SHP77 (cell line): ENCODE results near the gene NMT1.
"Not testable (repeated sequence)": the region's sequence is repeated elsewhere in the genome, so short reads cannot be mapped to it uniquely, and the experiment has no call there.

ENCODE experiments used
- DNase-seq, 2 experiments: peaks; one replicate each; lab custom pipeline; 2025; lab: John Stamatoyannopoulos, UW

The NMT1 gene

DNA sequence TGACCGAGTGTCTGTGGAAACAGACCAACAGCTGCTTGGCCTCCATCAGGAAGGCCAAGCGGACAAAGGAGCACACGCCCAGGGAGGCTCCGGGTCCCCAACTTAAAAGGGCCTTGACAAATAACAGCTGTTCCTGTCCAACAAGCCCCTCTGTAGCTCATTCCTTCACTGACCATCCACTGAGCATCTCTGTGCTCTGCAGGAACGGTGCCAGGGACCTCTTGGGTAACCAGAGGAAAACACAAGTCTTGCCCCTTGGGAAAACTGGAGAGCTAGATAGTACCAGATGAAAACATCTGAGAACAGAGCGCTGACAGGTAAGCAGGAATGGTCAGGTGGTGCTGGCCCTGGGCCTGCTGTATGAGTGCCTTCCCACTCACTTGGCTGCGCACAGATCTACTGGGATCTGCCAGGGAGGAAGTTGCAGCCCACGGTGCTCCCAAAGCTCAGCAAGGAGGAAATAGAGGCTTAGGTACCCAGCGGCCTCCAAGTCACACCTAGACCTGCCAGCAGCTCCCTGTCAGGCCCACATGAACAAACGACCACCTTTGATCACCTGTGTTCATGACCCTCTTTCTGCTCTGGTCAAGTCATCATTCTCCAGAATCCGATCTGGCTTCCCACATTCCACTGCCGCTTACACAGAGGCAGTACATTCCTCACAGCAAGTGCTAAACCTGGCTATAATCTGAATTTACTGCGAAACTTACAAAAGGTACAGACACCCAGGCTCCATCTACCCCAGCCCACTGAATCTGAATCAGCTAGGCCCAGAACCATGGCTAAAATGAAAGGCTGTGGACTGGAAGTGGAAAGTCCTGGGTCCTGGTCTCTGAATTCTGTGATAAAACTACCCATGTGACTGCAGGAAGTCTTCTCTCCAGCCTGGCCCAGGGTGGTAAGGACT is 22.1 kb upstream of the NMT1 start:
- DNase-seq, result no peak

DNA sequence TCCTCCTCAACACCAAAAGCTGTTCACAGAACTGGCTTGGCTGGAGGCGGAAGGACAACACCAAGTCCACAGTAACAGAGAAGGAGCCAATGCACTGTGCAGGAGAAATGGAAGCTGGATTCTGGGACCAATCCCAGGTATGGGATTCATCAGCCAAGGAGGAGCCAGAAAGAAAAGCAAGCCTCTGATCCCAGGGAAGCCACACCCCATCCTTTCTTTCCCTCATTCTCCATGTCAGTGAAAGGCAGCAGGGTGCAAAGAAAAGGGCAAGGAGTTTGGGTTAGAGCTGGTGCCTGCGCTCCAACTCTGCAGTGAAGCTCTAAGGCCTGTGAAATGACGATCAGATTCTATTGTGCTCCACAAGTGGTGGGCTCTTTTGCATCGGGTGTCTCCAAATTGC is 20.7 kb upstream of the NMT1 start:
- no peak for DNase-seq

DNA sequence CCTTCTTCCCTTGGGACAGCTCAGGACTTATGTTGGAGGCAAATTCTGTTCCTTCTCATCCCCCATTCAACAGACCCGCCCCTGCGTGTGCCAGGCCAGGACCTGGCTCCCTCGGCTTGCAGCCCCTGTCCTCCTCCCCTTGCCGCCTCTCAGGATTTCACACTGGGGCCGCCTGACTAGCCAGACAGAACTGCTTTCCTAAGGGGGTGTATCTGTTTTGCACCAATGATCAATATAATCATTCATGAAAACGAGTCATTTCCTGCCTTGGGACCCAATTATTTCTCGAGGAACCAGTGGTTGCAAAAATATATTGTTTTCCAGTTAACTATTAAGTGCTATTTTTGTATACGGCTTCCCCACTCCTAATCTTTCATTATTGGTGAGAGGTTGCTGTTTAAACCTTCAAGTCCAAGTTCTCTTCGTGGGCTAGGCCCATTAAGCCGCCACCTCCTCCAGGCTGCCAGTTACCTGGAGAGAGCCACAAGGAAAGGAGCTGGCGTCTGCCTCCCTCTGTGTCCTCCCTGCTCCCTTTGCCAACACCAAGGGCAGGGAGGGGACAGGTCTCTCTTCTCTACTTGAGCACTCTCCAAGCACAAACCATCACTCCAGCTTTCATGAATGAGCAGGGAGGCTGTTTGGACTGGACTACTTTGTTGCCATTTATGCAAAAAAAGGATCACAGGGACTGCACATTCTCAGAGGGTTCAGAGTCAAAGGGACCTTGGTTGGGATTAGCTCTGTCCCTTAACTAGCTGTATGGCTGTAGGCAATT is 18.6 kb upstream of the NMT1 start:
- DNase-seq, result no peak

DNA sequence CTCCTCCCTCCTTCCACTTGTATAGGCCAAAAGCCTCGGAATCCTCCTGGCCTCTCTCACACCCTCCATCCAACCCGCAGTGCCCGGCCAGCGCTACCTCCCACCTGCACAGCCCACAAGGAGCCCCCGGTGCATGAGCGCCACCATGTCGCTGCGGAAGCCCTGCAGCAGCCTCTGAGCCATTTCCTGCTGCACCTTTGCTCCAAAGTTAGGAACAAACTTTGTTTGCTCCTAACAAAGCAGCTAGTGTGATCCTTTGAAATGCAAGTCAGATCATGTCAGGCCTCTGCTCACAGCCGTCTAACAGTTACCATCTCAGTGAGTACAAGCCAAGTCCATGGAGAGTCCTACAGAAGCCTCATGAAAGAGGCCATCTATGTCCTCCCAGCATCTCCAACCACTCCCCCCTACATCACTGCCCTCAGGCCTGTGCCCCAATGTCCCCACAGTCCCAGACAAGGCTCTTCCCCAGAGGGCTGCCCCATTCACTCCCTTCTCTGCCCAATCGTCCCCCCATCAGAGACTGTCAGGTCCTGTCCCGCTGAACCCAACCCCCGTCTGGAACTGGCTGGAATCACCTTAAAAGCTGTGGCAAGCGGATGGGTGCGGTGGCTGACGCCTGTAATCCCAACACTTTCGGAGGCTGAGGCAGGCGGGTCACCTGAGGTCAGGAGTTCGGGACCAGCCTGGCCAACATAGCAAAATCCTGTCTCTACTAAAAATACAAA is 17.1 kb upstream of the NMT1 start:
- no peak for DNase-seq

DNA sequence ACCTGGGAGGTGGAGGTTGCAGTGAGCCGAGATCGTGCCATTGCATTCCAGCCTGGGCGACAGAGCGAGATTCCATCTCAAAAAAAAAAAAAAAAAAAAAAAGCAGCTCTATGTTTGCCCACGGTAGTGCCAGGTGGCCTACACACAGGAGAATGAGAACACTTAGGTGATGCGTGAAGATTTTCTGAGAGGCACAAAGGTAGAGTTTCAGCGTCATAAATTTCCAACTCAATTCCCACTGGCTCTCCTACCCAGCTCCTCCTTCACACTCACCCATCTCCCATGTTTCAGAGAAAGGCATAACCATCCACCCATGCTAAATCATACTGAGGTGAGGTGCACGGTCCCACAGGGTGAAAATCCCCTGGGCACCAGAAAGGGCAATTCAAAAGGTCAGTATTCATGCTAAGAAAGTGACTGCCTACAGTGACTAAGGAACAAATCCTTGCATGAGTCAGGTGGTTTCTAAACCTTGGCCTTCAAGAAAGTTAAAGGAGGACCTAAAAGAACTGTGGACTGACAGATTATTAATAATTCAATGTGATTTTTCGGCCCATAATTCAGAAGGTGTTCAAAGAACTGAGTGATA is 14.5 kb upstream of the NMT1 start:
- DNase-seq, result no peak

DNA sequence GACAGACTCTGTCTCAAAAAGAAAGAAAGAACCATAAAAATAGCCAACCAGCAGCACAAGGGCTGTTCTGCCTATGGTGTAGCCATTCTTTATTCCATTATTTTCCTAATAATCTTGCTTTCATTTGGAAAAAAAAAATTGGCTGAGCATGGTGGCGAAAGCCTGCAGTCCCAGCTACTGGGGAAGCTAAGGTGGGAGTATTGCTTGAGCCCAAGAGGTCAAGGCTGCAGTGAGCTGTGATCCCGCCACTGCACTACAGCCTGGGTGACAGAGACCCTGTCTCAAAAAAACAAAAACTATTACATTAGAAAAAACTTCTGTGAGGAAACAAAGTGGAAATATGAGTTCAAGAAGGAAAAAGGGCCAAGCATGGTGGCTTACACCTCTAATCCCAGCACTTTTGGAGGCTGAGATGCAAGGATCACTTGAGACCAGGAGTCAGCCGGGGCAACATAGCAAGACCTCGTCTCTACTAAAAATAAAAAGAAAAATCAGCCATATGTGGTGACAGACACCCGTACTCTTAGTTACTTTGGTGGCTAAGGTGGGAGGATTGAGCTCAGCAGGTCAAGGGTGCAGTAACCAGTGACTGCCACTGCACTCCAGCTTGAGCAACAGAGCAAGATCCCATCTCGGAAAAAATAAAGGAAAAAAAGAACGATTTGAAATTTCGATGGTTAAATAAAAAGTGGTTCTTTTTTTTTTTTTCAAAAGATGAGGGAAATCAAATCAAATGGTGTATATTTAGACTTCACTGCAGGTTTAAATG is 12.1 kb upstream of the NMT1 start:
- DNase-seq, result no peak

DNA sequence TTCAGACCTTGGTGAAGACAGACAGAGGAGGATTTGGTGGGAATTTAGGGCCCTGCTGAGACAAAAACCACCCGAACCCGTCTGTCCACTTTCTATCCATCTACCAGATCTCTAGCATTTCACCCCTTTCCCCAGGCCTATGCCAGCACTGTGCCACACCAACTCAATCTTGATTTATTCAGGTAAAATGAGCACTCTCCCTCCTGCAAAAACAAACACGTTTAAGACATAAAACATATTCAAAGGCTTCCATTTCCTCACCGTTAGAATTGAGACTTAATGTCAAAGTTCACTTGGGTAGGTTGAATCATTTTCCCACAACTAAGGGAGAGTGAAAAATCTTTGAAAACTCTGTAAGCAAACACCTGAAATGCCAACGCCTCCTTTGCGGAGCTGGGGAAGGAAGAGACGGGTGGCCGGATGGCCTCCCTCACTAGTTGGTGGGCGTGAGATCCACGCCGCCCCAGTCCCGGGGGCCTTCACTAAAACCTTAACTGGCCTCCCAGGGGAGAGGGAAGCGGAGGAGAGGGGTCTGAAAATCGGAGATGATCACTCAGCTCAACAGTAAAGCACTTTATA is 10.5 kb upstream of the NMT1 start:
- peak in 1 of 2 experiments; percentile 10 for DNase-seq

DNA sequence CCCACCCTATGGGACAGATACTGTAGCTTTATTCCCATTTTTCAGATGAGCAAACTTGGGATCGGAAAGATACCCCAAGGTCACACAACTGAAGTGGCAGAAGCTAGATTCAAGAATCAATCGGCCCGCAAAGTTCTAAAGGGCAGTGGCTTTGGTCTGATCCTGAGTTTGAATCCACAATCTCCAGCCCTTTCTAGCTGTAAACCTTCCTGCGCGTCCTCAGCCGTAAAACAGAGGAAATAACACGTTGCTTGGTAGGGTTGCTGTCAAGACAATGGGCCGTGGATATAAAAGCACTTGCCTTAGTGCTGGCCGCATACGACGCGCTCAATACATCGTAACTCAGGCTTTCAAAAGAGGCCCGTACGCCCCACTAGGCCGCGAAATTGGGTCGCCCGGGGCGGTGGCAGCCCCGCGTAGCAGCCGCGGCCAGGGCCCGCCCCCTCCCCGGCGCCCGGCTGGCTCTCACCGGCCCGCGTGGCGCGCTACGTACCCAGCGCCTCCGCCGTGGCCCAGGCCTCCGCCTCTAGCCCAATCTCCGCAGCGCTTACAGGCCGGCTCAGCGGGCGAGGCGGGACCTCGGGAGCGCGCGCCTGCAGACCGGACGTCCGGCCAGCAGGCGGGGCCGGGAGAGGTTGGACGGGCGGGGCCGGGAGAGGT is 9.9 kb upstream of the NMT1 start, which contains the start of gene DCAKD:
DCAKD (minus strand) TSS at position 573 of the 660 bp plus-strand sequence. CDS start 16,747 bp downstream, outside the sequence.
- DNase-seq, result peak; percentile 86 to 96

DNA sequence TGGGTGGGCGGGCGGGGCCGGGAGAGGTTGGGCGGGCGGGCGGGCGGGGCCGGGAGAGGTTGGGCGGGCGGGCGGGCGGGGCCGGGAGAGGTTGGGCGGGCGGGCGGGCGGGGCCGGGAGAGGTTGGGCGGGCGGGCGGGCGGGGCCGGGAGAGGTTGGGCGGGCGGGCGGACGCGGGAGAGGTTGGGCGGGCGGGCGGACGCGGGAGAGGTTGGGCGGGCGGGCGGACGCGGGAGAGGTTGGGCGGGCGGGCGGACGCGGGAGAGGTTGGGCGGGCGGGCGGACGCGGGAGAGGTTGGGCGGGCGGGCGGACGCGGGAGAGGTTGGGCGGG is 9.4 kb upstream of the NMT1 start:
- not testable (repeated sequence) for DNase-seq

DNA sequence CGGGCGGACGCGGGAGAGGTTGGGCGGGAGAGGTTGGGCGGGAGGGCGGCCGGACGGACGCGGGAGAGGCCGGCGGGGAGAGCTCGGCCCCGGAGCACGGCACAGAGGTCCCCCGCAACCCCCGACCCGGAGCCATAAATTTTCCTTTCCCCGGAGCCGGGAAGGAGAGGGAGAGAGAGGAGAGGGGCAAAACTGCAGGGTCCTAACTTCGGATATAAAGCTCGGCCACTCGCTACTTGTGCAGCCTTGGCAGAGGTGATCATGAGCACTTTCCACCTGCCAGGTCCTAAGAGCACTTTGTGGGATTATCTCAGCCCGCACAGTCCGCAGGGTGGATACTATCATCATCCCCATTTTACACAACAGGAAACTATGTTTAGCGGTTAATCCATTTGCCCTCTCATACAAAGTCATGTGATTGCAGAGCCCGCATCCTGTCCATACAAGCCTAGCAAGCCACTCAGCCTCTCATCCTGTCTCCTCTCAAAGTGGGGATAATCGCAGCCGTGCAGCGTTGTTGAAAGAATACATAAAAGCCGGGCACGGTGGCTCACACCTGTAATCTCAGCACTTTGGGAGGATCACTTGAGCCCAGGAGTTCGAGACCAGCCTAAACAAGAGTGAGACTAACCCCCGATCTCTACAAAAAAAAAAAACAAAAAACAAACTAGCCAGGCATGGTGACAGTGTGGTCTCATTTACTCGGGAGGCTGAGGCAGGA is 8.9 kb upstream of the NMT1 start:
- peak; percentile 49 to 60 for DNase-seq

DNA sequence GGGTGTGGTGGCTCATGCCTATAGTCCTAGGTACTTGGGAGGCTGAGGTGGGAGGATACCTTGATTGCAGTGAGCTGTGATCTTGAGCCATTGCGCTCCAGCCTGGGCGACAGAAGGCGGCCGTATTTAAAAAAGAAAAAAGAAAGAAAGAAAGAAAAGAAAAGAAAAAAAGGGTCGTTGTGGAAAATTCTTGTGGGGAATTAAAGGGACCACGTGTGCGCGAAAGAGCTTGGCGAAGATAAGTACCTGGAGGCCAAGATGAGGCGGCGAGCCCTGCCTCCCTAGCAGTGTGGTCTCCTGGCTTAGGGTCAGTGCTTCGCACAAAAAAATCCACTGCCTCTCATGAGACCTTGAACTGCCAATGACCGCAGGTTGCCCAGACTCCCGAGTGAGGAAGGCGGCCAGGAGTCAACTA is 728 bp upstream of the NMT1 start:
- DNase-seq, result no peak

DNA sequence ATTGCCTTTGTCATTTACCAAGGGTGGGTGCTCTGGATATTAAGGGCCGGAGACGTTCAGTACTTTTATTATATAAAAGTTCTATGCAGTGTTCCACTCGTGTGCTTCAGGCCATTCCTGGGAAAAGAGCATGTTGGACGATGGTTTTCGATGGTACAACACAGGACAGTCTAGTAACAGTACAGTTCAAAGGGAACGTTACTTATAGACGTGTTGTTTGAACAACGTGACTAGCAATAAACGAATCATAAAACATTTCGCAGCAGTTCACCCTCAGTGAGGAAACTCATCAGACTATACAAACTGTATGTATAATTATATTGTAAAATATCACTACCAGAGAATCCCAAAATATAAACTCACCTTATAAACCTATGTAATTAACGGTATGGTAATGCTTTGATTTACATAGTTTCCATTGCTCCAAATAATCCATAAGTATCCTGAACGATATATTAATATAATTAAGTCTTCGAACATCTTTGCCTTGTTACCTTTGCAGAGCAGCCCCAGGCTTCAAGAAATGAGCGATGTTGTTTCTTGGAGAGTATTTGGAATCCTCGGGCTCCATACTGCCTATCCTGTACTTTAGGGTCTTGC is 589 bp downstream of the NMT1 start:
- DNase-seq, result no peak

DNA sequence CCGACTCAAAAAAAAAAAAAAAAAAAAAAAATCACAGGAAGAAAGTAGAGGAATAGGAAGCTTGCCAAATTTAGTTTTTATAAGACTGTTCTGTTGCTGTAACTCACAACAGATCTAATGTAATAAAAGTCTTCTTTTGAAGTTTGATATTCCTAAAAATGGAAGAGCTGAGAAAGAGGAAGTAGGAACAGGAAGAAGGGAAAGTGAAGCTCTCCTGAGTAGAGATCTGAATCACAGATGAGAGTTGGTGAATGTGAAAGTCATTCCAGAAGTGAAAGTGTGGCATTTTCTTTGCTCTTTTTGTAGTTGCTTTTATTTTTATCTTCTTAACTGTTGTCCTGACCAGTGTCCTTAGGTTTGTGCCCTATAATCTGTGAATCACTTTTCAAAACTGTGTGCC is 2.1 kb downstream of the NMT1 start:
- DNase-seq, result no peak

DNA sequence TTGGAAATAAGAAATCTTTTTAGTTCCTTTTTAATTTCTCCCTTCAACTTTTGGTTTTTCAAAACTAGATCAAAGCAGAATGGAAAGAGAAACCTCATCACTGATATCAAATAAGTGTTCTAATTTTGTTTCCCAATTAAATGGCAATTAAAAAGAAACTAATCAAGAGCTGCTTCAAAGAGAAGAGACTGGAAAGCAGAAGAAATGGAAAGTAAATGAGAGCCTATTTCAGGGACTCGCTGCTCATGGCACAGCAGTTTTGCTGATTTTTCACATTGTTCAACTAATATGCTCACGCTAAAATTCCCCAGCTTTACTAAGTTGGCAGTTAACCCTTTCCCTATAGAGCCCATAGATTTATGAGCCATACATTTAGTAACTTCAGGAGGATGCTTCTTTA is 6.5 kb downstream of the NMT1 start:
- DNase-seq, result no peak

DNA sequence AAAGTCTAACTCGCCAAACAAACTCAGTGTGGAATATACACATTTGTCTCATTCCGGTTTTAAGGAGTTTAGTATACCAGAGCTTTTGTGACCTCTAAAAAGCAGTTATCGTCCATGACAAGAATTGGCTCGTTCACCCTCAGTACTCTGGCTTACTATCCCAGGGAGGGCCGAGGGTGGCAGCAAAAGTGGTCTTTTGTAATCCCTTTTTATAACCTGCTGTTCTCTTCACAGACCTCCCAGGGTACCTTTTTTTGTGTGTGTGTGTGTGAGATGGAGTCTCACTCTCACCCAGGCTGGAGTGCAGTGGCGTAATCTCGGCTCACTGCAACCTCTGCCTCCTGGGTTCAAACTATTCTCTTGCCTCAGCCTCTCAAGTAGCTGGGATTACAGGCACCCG is 8.9 kb downstream of the NMT1 start:
- DNase-seq, result no peak

DNA sequence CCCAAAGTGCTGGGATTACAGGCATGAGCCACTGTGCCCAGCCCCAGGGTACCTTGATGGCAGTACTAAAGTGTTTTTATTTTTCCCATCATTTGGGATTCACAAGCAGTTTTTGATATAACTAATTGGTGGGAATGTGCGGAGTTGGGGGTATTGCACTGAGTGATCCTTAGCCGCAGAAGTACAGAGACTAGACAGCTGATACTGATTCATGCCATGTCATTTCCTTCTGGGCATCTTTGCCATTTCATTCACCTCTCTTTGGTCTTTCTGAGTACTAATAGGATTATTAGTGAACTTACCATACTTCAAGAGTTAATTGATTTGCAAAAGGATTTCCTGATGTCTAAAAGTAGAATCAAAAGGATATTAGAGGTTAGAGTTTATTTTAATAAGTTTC is 9.7 kb downstream of the NMT1 start:
- no peak for DNase-seq

DNA sequence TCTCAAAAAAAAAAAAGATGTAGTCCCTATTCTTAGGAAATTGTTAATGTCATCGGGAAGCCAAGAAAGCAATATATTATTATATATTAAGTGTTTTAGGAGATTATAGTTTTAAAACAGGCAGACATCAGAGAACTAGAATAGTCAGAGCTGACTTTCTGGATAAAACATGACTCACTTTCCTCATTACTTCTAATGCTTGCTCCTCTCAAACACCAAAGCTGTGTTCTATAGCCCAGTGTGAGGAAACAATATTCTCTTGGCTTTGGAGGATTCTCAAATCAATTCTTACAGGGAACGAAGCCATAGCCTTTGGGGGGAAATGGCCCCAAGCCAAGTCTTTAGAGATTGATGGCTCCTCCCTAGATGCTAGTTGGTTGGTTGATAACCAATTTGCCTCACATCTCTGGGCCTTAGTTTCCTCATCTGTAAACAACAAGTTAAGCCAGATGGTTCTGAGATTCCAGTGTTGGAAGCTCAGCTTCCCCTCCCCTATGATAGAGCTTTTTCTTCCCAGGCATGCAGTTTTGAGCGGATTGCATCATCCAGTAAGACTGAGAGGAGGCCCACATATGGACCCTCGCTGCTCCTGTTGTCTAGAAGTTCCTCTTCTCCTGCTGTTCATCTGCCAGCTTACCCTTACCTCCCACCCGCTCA is 12.4 kb downstream of the NMT1 start:
- DNase-seq, result no peak

DNA sequence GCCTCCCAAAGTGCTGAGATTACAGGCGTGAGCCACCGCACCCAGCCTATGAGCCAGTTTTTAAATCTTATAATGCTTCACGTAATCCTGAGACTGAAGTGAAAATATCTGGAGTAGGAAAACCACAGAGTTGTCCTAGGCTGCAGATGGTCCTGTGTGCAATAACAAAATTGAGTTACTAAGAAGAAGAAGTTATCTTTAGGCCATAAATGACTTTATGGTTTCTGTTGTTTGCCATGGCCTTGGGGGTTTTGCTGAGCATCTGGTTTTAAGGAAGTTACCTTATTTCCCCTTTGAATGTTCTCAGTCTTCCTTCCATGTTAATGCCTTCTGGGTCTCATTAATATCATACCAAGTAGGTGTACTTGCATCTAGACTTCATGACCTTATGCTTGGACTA is 16.5 kb downstream of the NMT1 start:
- no peak for DNase-seq
